ENCODE data around the gene SLFN12. TPM values are rescaled to one million over a fixed set of nuclear protein-coding genes. Genes with fewer than 3 reads are reported as not detected.

Gene SLFN12
- total RNA-seq, 1 experiment from 2014 or later: 12.7 TPM

GRCh38 chr17:35407531-35407930, 24.8 kb downstream of the SLFN12 start (continued):
- TF ChIP-seq ARID4B (CRISPR knock-in tag; IDR thresholded peaks at IDR 0.05; ENCODE audit: borderline replicate concordance) (no peak), TCF7 (CRISPR knock-in tag; IDR thresholded peaks at IDR 0.05; ENCODE audit: low read depth) (no peak), ZNF512 (CRISPR knock-in tag; IDR thresholded peaks at IDR 0.05; ENCODE audit: borderline replicate concordance) (no peak)

- ATAC-seq: no peak
- CTCF ChIA-PET: no interaction called here
- H3K9me3 Mint-ChIP-seq: no peaks in the 10 kb centered on the region
- POLR2A ChIA-PET: no interaction called here
- H3K36me3 Mint-ChIP-seq: peaks cover 14% of the 10 kb centered on the region
- TF ChIP-seq FOXJ3 (CRISPR knock-in tag; IDR thresholded peaks at IDR 0.05; ENCODE audit: borderline replicate concordance) (no peak), ZMAT4 (CRISPR knock-in tag; IDR thresholded peaks at IDR 0.05) (no peak), GABPB1 (CRISPR knock-in tag; IDR thresholded peaks at IDR 0.05) (no peak), KAT7 (CRISPR knock-in tag; IDR thresholded peaks at IDR 0.05; ENCODE audit: borderline replicate concordance) (no peak)
- TF ChIP-seq, protein P1, sequence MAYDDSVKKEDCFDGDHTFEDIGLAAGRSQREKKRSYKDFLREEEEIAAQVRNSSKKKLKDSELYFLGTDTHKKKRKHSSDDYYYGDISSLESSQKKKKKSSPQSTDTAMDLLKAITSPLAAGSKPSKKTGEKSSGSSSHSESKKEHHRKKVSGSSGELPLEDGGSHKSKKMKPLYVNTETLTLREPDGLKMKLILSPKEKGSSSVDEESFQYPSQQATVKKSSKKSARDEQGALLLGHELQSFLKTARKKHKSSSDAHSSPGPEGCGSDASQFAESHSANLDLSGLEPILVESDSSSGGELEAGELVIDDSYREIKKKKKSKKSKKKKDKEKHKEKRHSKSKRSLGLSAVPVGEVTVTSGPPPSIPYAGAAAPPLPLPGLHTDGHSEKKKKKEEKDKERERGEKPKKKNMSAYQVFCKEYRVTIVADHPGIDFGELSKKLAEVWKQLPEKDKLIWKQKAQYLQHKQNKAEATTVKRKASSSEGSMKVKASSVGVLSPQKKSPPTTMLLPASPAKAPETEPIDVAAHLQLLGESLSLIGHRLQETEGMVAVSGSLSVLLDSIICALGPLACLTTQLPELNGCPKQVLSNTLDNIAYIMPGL (CRISPR knock-in tag; IDR thresholded peaks at IDR 0.05): no peak
- no peak for DNase-seq (ENCODE audit: low spot score)
- H3K27me3 Mint-ChIP-seq (ENCODE audit: low read depth): peaks cover 6% of the 10 kb centered on the region
- no peak overlapping the region for H3K4me3 Mint-ChIP-seq
- H3K27ac Mint-ChIP-seq: no peak overlapping the region
- no peaks in the 10 kb centered on the region for H3K4me1 Mint-ChIP-seq
Measured at GRCh38 chr17:35406568-35406967, 25.7 kb downstream of the SLFN12 start.

- Mint-ChIP-seq H3K4me1 (no peaks in the 10 kb centered on the region), H3K27ac (no peak overlapping the region), H3K4me3 (no peak overlapping the region), H3K27me3 (ENCODE audit: low read depth) (peaks cover 4% of the 10 kb centered on the region; the same call in 1 of the 2 replicates), H3K9me3 (no peaks in the 10 kb centered on the region; the same call in 1 of the 2 replicates), H3K36me3 (peaks cover 3% of the 10 kb centered on the region)
- DNase-seq (ENCODE audit: low spot score) (no peak), ATAC-seq (no peak)
- ChIA-PET POLR2A (no interaction called here), CTCF (no interaction called here)
- TF ChIP-seq CBFB (CRISPR knock-in tag; IDR thresholded peaks at IDR 0.05; ENCODE audit: low read depth) (no peak), ZNF512 (CRISPR knock-in tag; IDR thresholded peaks at IDR 0.05; ENCODE audit: borderline replicate concordance) (no peak), SMAD4 (CRISPR knock-in tag; IDR thresholded peaks at IDR 0.05) (no peak), ERG (CRISPR knock-in tag; IDR thresholded peaks at IDR 0.05) (no peak), ZMAT4 (CRISPR knock-in tag; IDR thresholded peaks at IDR 0.05) (no peak), AR (CRISPR knock-in tag; IDR thresholded peaks at IDR 0.05) (no peak), RORB (CRISPR knock-in tag; IDR thresholded peaks at IDR 0.05) (no peak), SOX15 (CRISPR knock-in tag; IDR thresholded peaks at IDR 0.05) (no peak), FOXK1 (CRISPR knock-in tag; IDR thresholded peaks at IDR 0.05) (no peak), ZBTB21 (CRISPR knock-in tag; IDR thresholded peaks at IDR 0.05; ENCODE audit: borderline replicate concordance) (no peak)
- TF ChIP-seq, protein P2, sequence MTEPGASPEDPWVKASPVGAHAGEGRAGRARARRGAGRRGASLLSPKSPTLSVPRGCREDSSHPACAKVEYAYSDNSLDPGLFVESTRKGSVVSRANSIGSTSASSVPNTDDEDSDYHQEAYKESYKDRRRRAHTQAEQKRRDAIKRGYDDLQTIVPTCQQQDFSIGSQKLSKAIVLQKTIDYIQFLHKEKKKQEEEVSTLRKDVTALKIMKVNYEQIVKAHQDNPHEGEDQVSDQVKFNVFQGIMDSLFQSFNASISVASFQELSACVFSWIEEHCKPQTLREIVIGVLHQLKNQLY (CRISPR knock-in tag; IDR thresholded peaks at IDR 0.05): no peak
Measured at GRCh38 chr17:35404360-35404759, 27.9 kb downstream of the SLFN12 start.
